ENCODE data around the gene MBD3L4.

Gene MBD3L4

GRCh38 chr19:6987850-6988249, 52.1 kb downstream of the MBD3L4 start:
- Histone ChIP-seq H3K9me3 (ENCODE audit: control insufficient read depth in 1 of 2, low read length in 2 of 2) (peaks cover 8 to 12% of the 10 kb centered on the region in 2 donors), H3K4me1 (ENCODE audit: control insufficient read depth in 1 of 2, insufficient read depth in 2 of 2, low read length in 2 of 2) (no peaks in the 10 kb centered on the region), H3K9ac (ENCODE audit: low read depth in 1 of 2, low read length in 2 of 2) (no peak overlapping the region), H3K4me3 (ENCODE audit: low read depth in 1 of 2, low read length in 2 of 2) (no peak overlapping the region), H3K27ac (ENCODE audit: low read depth, low read length) (no peak overlapping the region), H3K27me3 (ENCODE audit: control insufficient read depth in 1 of 2, insufficient read depth in 2 of 2, low read length in 2 of 2) (no peaks in the 10 kb centered on the region), H3K36me3 (ENCODE audit: control insufficient read depth in 1 of 2, insufficient read depth in 2 of 2, low read length in 2 of 2) (no peaks in the 10 kb centered on the region)
